Activated CD4-positive, alpha-beta T cell treated with anti-CD3 and anti-CD28 coated beads for 24 hours (primary cell): Measurements from ENCODE around the gene SEC61A2.
"Not testable (repeated sequence)": the region's sequence is repeated elsewhere in the genome, so short reads cannot be mapped to it uniquely, and the experiment has no call there.

Experiments used
- DNase-seq, 2 donors: peaks; one replicate each; pipeline ENCODE4 v3.0.0-alpha.2; 2020; ENCODE audit warnings: low read depth in 2 of 2

The SEC61A2 gene

DNA sequence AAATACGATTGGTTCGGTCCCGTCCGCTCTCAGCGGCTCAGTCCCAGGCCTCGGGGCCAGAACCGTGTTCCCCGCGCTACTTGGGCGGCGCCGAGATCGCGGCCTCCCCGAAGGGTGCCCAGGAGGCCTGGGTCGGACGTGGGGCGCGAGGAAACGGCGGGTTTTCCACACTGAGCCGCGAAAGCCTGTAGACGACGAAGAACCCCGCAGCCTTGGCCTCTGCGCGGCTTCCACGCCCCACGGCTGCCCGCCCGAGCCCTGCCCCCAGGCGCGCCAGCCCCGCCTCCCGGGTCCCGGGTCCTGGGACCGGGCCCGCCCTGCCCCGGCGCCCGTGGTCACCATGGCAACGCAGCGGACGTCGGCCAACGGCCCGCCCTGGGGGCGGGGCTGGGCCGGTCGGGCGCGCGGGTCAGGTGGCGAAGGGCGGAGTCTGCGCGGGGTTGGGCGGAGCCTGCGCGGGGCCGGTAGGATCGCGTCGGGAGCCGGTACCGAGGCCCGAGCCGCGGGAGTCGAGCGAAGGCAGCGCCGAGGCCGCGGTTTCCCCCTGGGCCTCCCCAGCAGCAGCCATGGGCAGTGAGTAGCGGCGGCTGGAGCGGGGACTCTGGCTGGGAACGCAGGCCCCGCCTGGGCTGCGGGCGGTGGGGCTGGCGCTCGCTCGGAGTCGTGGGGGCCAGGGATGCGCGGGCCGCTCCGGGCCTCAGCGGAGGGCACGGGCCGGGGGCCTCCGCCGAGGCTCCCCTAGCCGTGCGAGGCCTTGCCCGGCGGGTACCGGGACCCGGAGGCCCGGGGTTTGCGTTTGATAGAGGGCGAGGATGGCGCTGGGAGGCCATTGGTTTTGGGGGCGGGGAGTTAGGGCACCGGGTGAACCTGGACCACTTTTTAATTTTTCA lies at the start of gene SEC61A2:
Gene SEC61A2 (plus strand): TSS at position 456 of the 890 bp plus-strand sequence. CDS start 111 bp downstream, at position 567.
- DNase-seq = peak; percentile 97 to 98

- no peak for DNase-seq
Measured at GRCh38 chr10:12081470-12081869, 48.0 kb upstream of the SEC61A2 start.

- DNase-seq = no peak
Measured at GRCh38 chr10:12081879-12082557, 47.5 kb upstream of the SEC61A2 start.

- no peak for DNase-seq
Measured at GRCh38 chr10:12088919-12089318, 40.6 kb upstream of the SEC61A2 start.

DNA sequence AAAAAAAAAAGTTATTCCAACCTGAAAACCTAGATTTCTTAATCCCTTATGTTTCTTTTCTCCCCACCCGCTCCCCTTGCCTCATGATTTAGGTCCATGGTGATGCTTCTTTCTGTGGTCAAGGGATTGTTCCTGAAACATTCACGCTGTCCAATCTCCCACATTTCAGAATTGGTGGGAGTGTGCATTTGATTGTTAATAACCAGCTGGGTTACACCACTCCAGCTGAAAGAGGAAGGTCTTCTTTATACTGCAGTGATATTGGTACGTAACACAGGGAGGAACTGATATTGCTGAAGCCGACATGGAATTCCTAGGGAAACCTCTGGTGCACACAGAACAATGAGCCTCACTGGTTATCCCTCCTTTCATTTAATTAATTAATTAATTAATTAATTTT lies 38.1 kb upstream of the SEC61A2 start:
- DNase-seq = no peak

DNA sequence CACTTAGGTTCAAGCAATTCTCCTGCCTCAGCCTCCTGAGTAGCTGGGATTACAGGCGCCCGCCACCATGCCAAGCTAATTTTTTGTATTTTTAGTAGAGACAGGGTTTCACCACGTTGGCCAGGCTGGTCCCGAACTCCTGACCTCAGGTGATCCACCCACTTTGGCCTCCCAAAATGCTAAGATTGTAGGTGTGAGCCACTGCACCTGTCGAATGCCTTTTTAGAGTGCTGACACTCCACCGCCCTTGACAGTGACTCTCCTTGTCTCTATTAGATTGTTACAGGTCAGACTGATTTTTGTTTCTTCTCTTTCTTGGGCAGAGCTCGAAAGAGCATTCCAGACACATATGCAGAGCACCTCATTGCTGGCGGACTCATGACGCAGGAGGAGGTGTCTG lies 32.1 kb upstream of the SEC61A2 start:
- DNase-seq = not testable (repeated sequence)

DNA sequence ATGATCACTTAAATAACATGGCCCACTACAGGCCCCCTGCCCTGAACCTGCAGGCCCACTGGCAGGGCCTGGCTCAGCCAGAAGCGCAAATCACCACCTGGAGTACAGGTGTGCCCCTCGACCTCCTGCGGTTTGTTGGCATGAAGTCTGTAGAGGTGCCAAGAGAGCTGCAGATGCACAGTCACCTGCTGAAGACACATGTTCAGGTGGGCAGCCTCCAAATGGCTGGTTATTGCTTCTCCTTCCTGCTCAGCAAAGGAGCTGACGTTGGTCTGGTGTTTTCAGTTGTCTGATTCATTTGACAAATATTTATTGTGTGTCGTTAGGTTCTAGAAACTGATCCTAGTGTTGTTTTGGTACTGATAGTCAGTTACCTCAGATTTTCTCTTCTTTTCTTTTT lies 31.7 kb upstream of the SEC61A2 start:
- DNase-seq = no peak

DNA sequence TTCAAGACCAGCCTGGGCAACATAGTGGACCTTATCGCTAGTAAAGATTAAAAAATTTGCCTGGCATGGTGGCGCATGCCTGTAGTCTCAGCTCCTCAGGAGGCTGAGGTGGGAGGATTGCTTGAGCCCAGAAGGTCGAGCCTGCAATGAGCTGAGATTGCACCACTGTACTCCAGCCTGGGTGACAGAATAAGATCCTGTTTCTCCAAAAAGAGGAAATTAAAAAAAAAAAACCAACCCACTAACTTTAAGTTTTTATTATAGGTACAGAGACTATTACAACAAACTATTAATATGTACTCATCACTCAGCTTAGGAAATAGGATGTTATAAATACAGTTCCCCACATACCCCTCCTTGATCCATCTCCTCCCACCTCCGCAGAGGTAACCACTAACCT lies 30.5 kb upstream of the SEC61A2 start:
- DNase-seq = no peak

DNA sequence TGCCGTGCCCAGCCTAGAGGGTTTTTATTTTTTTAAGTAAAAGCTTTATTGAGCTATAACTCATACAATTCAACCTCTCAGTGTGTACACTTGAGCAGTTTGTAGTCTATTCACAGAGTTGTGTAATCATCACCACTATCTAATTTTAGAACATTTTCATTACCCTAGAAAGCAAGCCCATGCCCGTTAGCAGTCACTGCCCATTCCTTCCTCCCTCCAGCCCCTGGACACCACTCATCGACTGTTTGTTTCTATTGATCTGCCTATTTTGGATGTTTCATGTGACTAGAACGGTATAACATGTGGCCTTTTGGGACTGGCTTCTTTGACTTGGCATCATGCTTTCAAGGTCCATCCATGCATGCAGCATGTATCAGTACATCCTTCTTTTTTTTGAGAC lies 25.7 kb upstream of the SEC61A2 start:
- no peak for DNase-seq

DNA sequence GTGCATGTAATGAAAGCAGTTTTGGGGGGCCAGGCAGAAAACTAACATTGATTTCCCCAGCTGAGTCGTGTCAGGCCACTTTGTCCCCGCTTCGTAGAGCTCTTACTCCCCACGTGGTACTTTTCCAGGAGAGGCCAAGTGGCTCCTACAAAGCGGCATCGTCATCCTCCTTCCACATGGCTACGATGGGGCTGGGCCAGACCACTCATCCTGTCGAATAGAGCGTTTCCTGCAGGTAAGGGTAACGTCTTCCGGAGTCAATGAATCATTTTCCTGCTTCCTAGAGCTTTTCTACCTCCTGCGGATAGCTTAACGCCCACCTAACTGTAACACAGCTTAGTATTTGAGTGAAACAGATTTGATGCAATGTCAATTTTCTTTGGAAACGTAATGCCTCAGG lies 21.7 kb upstream of the SEC61A2 start:
- no peak for DNase-seq

GRCh38 chr10:12109286-12109685 lies 20.2 kb upstream of the SEC61A2 start:
- DNase-seq = no peak

- DNase-seq = no peak
Measured at GRCh38 chr10:12111528-12111927, 17.9 kb upstream of the SEC61A2 start.

DNA sequence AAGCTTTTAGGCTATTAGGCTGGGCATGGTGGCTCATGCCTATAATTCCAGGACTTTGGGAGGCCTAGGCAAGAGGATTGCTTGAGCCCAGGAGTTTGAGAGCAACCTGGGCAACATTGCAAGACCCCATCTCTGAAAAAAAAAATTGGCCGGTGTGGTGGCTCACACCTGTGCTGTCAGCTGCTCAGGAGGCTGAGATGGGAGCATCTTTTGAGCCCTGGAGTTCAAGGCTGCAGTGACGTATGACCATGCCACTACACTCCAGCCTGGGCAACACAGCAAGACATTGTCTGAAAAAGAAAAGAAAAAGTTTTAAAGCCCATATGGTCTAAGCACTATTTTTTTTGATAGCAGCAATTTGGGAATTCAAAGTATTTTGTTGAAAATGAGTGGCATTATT lies 15.8 kb upstream of the SEC61A2 start:
- DNase-seq = no peak

DNA sequence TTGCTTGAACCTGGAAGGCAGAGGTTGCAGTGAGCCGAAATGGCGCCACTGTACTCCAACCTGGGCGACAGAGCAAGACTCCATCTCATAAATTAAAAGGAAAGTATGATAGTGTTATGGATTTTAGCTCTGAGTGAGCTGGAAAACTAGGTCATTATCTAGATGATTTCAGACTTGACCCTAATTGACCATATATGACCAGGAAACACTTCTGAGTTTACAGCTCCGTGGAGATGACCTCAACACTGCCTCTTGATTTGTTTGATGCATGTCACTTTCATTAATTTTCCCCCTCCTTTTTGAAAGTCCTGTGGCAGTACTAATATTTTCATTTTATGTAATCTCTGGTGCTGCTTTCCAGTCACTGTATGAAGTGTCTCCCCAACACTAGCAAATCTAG lies 7.8 kb upstream of the SEC61A2 start:
- no peak for DNase-seq

GRCh38 chr10:12130237-12130872 lies 878 bp downstream of the SEC61A2 start:
- no peak for DNase-seq

DNA sequence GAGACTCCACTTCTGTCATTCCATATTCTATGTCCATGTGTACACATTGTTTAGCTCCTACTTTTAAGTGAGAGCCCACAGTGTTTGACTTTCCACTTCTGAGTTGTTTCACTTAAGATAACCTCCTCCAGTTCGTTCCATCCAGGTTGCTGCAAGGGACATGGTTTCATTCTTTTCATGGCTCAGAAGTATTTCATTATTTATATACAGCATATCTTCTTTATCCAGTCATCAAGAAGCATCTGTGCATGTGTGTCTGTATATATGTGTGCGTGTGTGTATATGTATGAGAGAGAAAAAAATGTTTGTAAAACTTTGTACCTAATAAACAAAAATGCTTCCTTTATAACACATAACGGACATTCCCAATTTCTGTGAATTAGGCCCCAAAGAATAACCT lies 6.2 kb downstream of the SEC61A2 start:
- DNase-seq = no peak

GRCh38 chr10:12140038-12140437 lies 10.6 kb downstream of the SEC61A2 start:
- no peak for DNase-seq

DNA sequence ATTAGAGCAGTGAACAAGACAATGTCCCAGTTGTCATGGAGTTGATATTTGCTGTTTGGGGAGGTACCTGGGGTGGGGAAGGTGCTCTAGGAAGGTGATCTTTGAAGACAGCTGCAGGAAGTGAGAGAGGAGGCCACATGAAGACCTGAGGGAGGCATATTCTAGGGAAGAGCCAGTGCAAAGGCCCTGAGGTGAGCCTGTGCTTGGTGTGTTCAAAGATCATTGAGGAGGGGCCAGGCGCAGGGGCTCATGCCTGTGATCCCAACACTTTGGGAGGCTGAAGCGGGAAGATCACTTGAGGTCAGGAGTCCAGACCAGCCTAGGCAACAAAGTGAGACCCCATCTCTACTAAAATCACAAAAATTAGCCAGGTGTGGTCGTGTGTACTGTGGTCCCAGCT lies 15.1 kb downstream of the SEC61A2 start:
- DNase-seq = no peak

GRCh38 chr10:12150163-12150562 lies 20.7 kb downstream of the SEC61A2 start:
- DNase-seq = no peak

DNA sequence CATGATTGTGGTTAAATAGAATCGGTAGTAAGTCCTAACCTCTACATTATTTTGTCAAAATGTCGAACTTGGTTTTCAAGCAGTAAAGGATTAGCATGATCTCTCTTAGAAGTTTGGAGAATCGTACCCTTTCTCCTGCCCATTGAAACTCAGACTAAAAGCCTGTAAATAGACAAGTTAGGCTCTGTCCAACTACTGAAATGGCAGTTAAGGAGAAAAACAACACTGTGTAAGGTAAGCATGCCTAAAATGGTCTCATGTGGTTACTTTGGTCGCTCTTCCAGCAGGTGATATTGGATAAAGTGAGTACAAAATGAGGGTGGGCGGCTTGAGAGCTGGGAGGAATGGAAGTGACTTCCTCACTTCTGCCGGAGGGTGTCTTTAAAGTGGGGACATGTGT lies 25.0 kb downstream of the SEC61A2 start:
- no peak for DNase-seq

- DNase-seq = no peak
Measured at GRCh38 chr10:12156367-12157123, 27.1 kb downstream of the SEC61A2 start.

GRCh38 chr10:12158111-12158510 lies 28.6 kb downstream of the SEC61A2 start:
- DNase-seq = no peak
